Measurements from ENCODE around the gene UGT1A9. TPM values are rescaled to one million over a fixed set of nuclear protein-coding genes. Genes with fewer than 3 reads are reported as not detected.

Gene UGT1A9
- total and polyA plus RNA-seq, 2 of the 4 experiments (the other 2 are of a cell fraction) = not detected

DNA sequence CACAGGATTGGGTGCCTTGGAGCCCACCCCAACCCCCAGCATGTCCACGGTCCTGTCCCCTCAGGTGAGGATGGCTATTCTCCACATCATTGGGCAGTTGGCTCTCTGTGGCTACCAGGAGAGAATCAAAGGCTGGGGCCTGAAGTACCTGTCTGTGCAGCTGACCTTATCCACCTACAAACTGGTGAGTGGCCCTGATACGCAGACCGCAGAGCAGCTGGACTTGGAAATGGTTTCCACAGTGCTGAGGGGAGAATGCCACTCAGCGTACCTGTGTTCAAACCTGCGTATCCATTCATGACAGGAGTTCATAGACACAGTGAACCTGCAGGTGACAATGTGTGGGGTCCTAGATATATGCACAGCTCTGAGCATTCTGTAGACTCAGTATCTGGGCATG is 128.0 kb downstream of the UGT1A9 start:
- CTCF ChIA-PET = no interaction called here
- ATAC-seq (ENCODE audit: low read depth) = no peak

More for the DNA sequence above, 128.0 kb downstream of the UGT1A9 start:
- Histone ChIP-seq H3K9me1 (ENCODE audit: insufficient read depth, low read length) (no peaks in the 10 kb centered on the region), H3K18ac (ENCODE audit: low read depth, low read length) (no peak overlapping the region), H2BK20ac (ENCODE audit: low read depth, low read length) (no peak overlapping the region), H2AFZ (replicated peaks; ENCODE audit: low read length, poor library complexity) (no peak overlapping the region), H3K4me3 (ENCODE audit: insufficient read depth, low read depth, low read length) (no peak overlapping the region), H3K56ac (ENCODE audit: extremely low read depth, insufficient read depth, low read length) (no peak overlapping the region), H3K23ac (ENCODE audit: low read depth, low read length) (no peak overlapping the region), H4K5ac (ENCODE audit: low read depth, low read length) (no peak overlapping the region), H2AK9ac (replicated peaks; ENCODE audit: low read depth, low read length, poor library complexity) (no peak overlapping the region), H3K14ac (replicated peaks; ENCODE audit: low read depth, low read length) (no peak overlapping the region), H4K8ac (ENCODE audit: low read depth in 2 of 2, low read length in 2 of 2) (no peak overlapping the region), H2BK15ac (ENCODE audit: low read depth, low read length) (no peak overlapping the region), H3K9ac (ENCODE audit: low read depth, low read length) (no peak overlapping the region), H4K20me1 (ENCODE audit: insufficient read depth, low read length) (no peaks in the 10 kb centered on the region), H2BK5ac (ENCODE audit: low read depth, low read length, poor library complexity, severe bottlenecking) (no peak overlapping the region), H3K4me1 (ENCODE audit: control insufficient read depth, insufficient read depth, low read length) (no peaks in the 10 kb centered on the region), H3K9me3 (ENCODE audit: control insufficient read depth, insufficient read depth, low read length) (no peaks in the 10 kb centered on the region; the same call in 1 of the 2 replicates), H3K27me3 (ENCODE audit: control insufficient read depth, insufficient read depth, low read length) (peaks cover 19% of the 10 kb centered on the region), H2BK120ac (ENCODE audit: low read depth, low read length) (no peak overlapping the region), H4K91ac (ENCODE audit: insufficient read depth, low read depth, low read length) (no peak overlapping the region), H2AK5ac (ENCODE audit: low read depth, low read length) (no peak overlapping the region), H3K4ac (ENCODE audit: low read depth, low read length) (no peak overlapping the region), H3K27ac (ENCODE audit: insufficient read depth, low read length) (no peak overlapping the region), H3K36me3 (ENCODE audit: control insufficient read depth, insufficient read depth, low read length) (no peaks in the 10 kb centered on the region), H3K4me2 (ENCODE audit: low read depth, low read length) (no peak overlapping the region), H3K79me1 (ENCODE audit: low read depth in 1 of 2, low read length in 2 of 2) (no peaks in the 10 kb centered on the region)
- no CpG with 5 or more reads among the region's 5 CpGs for WGBS, 2 experiments (ENCODE audit: extremely low coverage in 2 of 2, insufficient read length in 1 of 2)
- TF ChIP-seq CEBPB (IDR thresholded peaks at IDR 0.05; ENCODE audit: low read depth, low read length) (no peak), ELK1 (IDR thresholded peaks at IDR 0.05; ENCODE audit: borderline replicate concordance, low read depth, low read length) (no peak), FOS (IDR thresholded peaks at IDR 0.05; ENCODE audit: low read depth, low read length) (no peak), MAZ (IDR thresholded peaks at IDR 0.05; ENCODE audit: borderline replicate concordance, low read depth, low read length) (no peak), RAD21 (IDR thresholded peaks at IDR 0.05; ENCODE audit: low read length) (no peak), BHLHE40 (IDR thresholded peaks at IDR 0.05; ENCODE audit: low read depth, low read length) (no peak), RCOR1 (IDR thresholded peaks at IDR 0.05; ENCODE audit: insufficient replicate concordance, low read length) (no peak), USF2 (IDR thresholded peaks at IDR 0.05; ENCODE audit: low read depth, low read length) (no peak), NFE2L2 (IDR thresholded peaks at IDR 0.05; ENCODE audit: low read depth, low read length) (no peak), SMC3 (IDR thresholded peaks at IDR 0.05; ENCODE audit: low read depth, low read length) (no peak)
- TF ChIP-seq, protein P1, sequence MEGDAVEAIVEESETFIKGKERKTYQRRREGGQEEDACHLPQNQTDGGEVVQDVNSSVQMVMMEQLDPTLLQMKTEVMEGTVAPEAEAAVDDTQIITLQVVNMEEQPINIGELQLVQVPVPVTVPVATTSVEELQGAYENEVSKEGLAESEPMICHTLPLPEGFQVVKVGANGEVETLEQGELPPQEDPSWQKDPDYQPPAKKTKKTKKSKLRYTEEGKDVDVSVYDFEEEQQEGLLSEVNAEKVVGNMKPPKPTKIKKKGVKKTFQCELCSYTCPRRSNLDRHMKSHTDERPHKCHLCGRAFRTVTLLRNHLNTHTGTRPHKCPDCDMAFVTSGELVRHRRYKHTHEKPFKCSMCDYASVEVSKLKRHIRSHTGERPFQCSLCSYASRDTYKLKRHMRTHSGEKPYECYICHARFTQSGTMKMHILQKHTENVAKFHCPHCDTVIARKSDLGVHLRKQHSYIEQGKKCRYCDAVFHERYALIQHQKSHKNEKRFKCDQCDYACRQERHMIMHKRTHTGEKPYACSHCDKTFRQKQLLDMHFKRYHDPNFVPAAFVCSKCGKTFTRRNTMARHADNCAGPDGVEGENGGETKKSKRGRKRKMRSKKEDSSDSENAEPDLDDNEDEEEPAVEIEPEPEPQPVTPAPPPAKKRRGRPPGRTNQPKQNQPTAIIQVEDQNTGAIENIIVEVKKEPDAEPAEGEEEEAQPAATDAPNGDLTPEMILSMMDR (conservative IDR thresholded peaks at IDR 0.05; ENCODE audit: low read depth, low read length) = no peak
- intact Hi-C loops (cut with micrococcal nuclease) = no loop called here
- no peak for DNase-seq
- no TSS peak for BruUV-seq (replicated peaks)
- dilution Hi-C loops (cut with HindIII; ENCODE audit: low sequenced_read_pairs, unreplicated experiment) = no loop called here
- in situ Hi-C loops (cut with MboI; ENCODE audit: low sequenced_read_pairs) = no loop called here
- POLR2A ChIA-PET (ENCODE audit: unreplicated experiment) = no interaction called here
